Measurements from ENCODE around the gene AK6.

DNA sequence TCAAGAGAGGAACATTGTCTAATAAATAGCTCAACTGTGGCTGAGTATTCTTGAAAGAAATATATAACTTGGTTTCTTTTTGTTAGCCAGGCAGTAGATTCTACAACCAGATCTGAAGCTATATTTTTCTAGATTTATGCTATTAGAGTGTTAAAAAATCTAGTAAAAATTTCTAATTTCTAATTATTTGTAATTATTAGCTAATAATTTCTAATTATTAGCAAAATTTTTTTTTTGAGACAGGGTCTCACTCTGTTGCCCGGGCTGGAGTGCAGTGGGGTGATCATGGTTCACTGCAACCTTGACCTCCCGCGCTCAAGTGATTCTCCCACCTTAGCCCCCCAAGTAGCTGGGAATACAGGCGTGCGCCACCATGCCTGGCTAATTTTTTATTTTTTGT, 3.1 kb upstream of the AK6 start:
- TF ChIP-seq, protein P1, sequence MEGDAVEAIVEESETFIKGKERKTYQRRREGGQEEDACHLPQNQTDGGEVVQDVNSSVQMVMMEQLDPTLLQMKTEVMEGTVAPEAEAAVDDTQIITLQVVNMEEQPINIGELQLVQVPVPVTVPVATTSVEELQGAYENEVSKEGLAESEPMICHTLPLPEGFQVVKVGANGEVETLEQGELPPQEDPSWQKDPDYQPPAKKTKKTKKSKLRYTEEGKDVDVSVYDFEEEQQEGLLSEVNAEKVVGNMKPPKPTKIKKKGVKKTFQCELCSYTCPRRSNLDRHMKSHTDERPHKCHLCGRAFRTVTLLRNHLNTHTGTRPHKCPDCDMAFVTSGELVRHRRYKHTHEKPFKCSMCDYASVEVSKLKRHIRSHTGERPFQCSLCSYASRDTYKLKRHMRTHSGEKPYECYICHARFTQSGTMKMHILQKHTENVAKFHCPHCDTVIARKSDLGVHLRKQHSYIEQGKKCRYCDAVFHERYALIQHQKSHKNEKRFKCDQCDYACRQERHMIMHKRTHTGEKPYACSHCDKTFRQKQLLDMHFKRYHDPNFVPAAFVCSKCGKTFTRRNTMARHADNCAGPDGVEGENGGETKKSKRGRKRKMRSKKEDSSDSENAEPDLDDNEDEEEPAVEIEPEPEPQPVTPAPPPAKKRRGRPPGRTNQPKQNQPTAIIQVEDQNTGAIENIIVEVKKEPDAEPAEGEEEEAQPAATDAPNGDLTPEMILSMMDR (conservative IDR thresholded peaks at IDR 0.05; ENCODE audit: low read depth, low read length), result no peak
- TF ChIP-seq EZH2 (IDR thresholded peaks at IDR 0.05; ENCODE audit: borderline replicate concordance, low read depth, low read length, poor library complexity, severe bottlenecking), result no peak

Data from A673 (cell line).